T follicular helper cell (primary cell): ENCODE measurements around the gene TSPAN3.
A peak's percentile ranks its signal among the peaks of the same experiment; 100 is the strongest.

Source experiments
- DNase-seq: peaks from one replicate; pipeline ENCODE4 v3.0.0-alpha.2; 2020; ENCODE audit warnings: low read depth

The TSPAN3 gene

GRCh38 chr15:77033729-77034671, 36.9 kb downstream of the TSPAN3 start:
- no peak for DNase-seq

DNA sequence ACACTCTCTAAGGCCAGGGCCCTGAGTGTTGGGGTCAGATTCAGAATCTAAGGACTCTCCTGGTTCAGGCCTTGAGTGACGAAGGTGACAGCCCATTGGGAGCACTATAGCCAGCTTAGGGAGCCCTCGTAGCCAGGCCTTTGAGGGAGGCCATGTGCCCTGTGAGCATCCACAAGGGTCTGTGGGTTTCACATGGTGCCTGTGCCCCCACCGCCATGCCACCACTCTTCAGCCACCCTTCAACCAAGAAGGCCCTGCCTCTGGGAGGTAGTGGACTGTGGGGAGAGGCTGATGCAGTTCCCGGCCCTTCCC, 37.5 kb downstream of the TSPAN3 start:
- DNase-seq, result no peak

- no peak for DNase-seq
Measured at GRCh38 chr15:77032647-77033416, 38.1 kb downstream of the TSPAN3 start.

- DNase-seq, result no peak
Measured at GRCh38 chr15:77032052-77032646, 38.8 kb downstream of the TSPAN3 start.

- no peak for DNase-seq
Measured at GRCh38 chr15:77031376-77032050, 39.4 kb downstream of the TSPAN3 start.

DNA sequence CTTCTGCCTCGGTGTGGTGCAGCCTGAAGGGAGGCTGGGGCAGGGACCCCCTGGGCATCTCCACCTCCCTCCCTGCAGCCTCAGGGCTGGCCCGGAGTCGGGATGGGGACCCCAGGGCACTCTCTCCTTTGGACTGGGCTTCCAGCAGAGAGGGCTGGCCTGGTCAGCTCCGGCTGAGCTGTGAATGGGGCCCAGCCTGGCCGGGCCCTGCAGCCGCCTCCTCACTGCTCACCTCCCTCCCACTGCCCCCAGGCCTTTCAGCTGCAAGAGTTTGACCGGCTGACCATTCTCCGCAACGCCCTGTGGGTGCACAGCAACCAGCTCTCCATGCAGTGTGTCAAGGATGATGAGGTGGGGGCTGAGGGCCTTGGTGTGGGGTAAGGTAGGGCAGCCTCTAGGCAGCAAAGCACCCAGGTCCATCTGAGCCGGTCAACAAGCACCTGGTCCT, 40.0 kb downstream of the TSPAN3 start:
- no peak for DNase-seq

GRCh38 chr15:77030048-77030927, 40.6 kb downstream of the TSPAN3 start:
- no peak for DNase-seq

DNA sequence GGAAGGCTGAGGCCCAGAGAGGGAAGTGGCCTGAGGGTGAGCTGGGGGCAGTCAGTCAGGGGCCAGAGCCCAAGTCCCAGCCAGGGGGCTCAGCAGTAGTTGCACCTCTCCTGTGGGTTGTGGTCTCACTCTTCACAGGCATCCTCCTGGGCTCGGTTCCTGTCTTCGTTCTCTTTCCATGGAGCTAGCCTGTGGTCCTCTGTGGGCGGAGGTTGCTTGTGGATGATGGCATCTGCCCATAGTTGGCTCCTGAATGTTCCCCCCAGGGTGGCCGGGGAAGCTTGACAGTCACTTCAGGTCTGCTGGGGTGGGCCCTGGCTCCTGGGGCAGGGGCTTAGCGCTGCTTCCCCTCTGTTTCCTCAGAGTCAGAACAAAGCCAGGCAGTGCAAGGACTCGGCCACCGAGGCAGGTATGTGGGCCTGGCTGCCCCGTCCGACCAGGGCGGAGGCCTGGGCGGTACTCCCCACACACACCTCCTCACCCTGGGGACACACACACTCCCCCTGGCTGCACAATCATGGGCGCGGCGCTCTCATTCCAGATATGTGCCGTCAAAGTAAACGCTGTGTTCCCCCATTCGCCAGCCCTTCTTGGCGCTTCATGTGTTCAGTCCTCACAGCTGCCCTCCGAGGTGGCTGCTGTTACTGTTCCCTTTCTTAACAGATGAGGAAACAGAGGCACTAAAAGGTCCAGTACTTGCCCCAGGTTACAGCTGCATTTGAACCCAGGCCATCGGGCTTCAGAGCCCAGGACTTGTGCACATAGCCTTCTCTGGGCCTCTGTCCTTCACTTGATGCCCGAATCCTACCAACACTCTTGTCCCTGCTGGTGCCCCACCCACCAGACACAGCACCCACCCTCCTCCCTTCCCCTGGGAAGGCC, 41.5 kb downstream of the TSPAN3 start:
- DNase-seq, result no peak

DNA sequence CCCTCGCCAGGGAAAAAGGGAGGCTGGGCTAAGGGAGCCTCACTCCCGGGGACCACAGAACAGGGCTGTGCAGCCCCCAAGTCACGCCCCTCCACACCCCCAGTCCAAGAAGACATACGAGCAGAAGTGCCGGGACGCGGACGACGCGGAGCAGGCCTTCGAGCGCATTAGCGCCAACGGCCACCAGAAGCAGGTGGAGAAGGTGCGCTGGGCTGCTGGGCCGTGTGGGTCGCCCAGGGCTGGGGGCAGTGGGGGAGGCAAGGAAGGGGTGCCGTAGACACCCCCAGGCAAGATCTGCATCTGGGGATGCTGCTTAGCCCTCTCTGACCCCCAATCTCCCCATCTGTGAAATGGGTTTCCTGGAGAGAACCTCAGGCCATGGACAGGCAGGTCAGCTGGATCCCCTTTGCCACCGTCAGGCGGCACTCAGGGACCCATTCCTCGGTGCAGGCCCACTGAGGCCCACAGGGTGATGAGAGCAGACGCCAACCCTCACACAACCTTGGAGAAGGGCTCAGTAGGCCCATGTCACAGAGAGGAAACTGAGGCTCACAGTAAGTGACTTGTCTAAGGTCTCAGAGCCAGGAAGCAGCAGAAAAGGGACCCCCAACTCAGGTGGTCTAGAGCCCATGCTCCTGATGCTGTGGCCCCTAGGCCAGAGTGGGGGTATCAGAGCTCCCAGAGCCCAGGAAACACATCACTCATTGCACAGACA, 42.3 kb downstream of the TSPAN3 start:
- DNase-seq, result no peak

DNA sequence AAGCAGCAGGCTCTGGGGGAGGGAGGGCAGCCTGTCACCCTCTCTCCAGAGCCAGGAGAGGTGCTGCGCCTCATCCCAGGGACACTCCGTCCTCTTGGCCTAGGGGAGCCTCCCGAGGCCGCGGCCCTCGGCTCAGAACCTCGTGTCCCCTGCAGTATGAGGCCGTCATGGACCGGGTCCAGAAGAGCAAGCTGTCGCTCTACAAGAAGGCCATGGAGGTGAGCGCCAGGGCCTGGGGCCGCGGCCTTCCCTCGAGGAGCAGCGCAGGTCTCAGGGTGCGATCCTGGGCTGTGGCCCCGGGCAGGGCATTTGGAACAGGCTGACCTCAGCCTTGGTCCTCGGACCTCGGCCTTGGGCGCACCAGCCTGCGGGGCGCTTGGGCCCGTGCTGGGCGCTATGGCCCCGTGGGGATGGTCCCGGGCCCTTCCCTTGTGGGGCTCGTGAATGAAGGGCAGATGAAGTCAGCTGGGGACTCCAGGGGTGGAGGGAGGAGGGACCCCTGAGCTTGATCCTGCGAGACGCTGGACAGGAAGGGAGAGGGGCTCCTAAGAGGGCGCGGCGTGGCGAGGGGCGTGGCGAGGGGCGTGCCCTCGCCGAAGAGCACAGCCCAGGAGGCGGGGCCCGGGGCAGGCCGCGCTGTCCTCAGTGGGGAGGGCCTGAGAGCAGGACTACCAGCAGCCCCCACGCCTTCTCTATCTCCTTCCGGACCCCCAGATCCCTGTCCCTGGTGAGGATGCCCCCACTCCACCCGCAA, 43.0 kb downstream of the TSPAN3 start:
- no peak for DNase-seq

DNA sequence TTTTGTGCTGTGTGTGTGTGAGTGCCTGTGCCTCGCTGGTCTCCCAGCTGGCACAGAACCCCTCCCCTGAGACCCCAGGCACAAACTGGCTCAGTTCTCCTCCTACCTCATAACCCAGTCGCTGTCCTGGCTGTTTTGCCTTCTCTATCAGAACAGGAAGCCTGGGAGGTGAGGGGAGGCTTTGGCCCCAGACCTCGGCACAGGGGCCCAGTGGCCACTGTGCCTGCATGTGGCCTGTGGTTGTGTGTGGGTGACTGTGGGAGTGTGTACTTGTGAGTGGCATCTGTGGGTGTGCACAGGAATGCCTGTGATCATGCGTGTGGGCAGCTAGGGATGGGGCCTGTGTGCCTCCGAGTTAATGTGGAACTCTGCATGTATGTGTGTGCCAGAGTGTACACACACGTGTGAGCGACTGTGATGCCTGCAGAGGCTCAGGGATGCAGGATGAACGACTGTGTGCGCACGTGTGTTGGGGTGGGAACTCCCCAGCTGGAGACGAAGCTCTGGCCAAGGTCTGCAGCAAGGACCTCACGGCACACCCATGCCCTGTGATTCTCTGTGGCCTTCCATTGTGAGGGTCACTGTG, 43.7 kb downstream of the TSPAN3 start:
- DNase-seq, result no peak

DNA sequence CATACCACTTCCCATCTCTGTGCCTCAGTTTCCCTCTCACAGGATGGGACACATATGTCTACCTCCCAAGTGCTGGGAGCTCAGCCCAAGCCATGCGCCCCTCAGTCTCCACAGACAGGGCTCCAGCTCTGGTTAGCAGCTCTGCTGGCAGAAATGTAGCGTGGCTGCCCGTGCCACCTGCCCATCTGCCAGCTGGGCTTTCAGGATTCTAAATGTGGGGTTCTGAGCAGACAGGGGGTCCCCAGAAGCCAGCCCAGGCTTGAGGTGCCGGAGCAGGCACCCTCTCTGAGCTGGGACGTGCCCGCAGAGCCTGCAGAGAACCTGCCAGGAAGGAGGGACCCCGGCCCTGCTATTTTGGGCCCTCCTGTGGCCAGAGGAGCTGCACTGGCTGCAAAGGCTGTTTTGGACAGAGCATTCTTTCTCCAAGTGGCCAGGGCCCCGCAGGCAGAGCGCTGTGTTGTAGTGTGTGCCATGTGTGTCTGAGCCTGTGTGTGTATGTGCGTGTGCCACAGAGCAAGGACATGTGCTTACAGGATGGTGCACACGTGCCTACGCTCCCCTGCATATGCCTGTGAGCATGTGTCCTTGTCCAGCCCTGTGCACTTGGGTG, 44.3 kb downstream of the TSPAN3 start:
- DNase-seq, result no peak

DNA sequence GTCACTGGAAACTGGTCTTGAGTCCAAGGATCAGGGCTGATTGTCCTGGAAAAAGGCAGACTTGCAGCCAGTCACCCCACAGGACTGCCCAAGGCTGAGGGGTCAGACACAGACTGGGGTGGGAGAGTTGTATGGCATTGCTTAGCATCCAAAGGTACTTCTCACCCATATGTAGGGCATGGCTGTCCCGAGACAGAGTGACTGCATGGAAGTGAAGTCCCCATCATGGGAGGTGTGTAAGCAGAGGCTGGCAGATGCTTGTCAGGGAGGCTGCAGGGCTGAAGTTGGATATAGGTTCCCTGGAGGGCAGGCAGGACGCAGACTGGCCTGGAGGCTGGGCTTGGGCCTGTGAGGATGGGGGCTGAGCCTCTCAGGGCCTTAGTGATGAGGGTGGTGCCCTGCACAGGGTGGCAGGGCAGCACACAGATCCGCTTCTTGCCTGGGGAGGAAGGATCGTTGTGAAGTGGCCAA, 44.9 kb downstream of the TSPAN3 start:
- no peak for DNase-seq

DNA sequence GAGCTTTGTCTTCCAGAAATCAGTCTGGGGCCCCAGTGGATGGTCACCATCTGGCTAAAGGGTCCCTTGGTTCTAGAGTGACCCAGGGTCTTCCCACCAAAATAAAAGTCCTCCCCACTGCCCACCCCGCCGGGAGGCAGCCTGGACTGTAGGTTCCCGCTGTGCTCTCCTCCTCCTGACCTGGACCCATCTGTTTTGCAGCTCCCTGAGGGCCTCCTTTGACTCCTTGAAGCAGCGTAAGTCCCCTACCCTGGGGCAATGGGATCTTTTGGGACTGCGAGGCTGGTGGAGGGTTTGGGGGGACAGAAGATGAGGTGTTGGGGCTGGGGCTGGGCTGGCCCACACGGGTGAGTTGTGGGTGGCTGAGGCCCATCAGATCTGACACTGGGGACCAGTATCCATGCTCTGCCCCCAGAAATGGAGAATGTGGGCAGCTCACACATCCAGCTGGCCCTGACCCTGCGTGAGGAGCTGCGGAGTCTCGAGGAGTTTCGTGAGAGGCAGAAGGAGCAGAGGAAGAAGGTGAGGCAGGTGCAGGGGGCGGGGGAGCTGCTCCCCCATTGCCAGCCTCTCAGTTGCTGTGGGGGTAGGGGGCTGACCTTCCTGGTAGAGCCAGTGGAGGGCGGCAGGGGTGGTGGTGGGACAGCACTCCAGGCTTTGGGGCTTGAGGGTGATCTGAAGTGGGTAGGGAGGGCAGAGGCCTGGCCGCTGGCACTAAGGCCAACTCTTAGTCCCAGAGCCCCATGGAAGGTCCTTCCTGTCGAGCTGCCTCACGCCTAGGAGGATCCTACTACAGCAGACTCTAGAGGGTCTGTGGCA, 45.6 kb downstream of the TSPAN3 start:
- DNase-seq, result no peak

- DNase-seq, result peak; percentile 50
Measured at GRCh38 chr15:77024273-77025082, 46.4 kb downstream of the TSPAN3 start.
